Measurements from ENCODE around the gene NRXN3.

NRXN3 gene

GRCh38 chr14:79661752-79662151 is 1491.6 kb downstream of the NRXN3 start:
- TF ChIP-seq CTCF (IDR thresholded peaks at IDR 0.05; ENCODE audit: extremely low read depth, missing control alignments) = no peak
- DNase-seq (ENCODE audit: low spot score) = no peak

DNA sequence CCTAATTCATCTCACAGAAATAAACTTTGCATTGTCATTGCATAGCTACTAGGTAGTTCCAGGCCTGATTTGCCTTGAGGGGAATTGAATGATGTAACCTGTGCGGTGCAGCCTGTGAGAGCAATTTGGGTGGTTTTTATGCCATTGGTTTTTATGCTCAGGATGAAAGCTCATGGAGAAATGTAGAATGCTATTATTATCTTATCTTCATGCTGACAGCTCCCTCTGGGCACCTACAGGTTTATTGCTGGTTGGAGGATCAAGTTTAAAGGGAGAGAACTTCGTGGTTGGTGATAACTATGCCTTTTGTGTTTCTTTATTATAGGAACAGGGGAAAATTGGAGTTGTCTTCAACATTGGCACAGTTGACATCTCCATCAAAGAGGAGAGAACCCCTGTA is 1493.3 kb downstream of the NRXN3 start:
- DNase-seq (ENCODE audit: low spot score) = no peak
- no peak for TF ChIP-seq CTCF (IDR thresholded peaks at IDR 0.05; ENCODE audit: extremely low read depth, missing control alignments)

DNA sequence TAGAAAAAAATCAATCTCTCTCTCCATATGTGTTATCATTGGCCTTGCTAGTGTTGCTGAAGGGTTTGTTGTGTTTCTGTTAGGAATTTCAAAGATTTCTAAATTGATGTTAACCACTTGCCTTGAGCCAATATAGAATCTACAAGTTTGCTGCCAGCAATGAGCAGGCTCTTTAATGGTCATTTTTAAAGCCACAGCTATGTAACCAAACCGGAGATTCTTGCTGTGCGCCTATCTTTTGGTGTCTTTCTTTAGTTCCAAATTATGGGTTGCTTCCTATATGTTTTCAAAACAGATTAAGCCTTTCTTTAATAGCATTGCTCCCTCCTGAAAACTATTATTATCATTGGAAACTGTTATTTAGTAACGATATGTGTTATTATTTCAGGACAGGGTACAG is 1495.4 kb downstream of the NRXN3 start:
- no peak for DNase-seq (ENCODE audit: low spot score)
- TF ChIP-seq CTCF (IDR thresholded peaks at IDR 0.05; ENCODE audit: extremely low read depth, missing control alignments) = no peak

DNA sequence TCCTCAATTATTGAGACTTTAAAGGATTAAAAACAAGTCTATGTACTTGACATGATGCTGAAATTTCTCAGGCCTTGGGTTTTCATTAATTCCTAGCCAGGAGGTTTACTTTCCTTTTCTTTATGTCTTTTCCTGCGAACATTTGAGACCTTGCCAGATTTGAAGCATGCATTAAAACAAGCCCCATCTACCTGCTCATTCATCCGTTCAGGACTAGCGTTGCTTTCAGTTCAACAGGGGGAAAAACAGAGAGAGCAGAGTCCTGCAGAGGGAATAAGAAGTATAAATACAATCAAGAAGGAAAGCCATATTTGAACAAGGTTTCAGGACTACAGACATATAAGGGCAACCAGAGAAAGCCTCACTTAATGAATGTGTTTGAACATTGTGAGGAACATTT is 1498.8 kb downstream of the NRXN3 start:
- DNase-seq (ENCODE audit: low spot score) = no peak
- no peak for TF ChIP-seq CTCF (IDR thresholded peaks at IDR 0.05; ENCODE audit: extremely low read depth, missing control alignments)

DNA sequence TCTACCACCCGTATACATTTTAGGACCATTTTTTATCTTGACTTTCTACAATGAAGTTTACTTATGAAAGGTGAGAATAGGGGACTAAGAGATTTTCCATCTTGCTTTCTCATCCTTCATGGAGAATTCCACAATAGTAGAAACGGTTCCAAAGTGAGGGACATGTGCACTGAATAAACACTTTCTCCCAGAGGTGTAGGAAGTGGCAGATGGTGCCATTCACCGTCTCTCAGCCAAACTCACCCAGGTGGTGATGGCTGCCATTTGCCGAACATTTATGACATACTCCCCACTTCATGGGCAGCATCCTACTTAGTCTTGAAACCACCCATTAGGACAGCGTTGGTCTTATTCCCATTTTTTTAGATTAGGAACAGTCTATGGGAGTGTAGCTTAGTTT is 1500.6 kb downstream of the NRXN3 start:
- TF ChIP-seq CTCF (IDR thresholded peaks at IDR 0.05; ENCODE audit: extremely low read depth, missing control alignments) = no peak
- no peak for DNase-seq (ENCODE audit: low spot score)

- no peak for DNase-seq (ENCODE audit: low spot score)
- TF ChIP-seq CTCF (IDR thresholded peaks at IDR 0.05; ENCODE audit: extremely low read depth, missing control alignments) = no peak
These were observed 1509.9 kb downstream of the NRXN3 start for GRCh38 chr14:79680087-79680486.

GRCh38 chr14:79686196-79686595 is 1516.0 kb downstream of the NRXN3 start:
- DNase-seq (ENCODE audit: low spot score) = no peak
- TF ChIP-seq CTCF (IDR thresholded peaks at IDR 0.05; ENCODE audit: extremely low read depth, missing control alignments) = no peak

Data from GM20000 (cell line).